HG03039 (cell line): ENCODE data around the gene TSPAN3.

ENCODE experiments used
- ATAC-seq: cut with Tn5 transposase; IDR thresholded peaks from one replicate; pipeline ENCODE4 v1.9.1; 2021; ENCODE audit warnings: mild to moderate bottlenecking, moderate library complexity; ENCODE audit not compliant: unreplicated experiment

TSPAN3 gene

DNA sequence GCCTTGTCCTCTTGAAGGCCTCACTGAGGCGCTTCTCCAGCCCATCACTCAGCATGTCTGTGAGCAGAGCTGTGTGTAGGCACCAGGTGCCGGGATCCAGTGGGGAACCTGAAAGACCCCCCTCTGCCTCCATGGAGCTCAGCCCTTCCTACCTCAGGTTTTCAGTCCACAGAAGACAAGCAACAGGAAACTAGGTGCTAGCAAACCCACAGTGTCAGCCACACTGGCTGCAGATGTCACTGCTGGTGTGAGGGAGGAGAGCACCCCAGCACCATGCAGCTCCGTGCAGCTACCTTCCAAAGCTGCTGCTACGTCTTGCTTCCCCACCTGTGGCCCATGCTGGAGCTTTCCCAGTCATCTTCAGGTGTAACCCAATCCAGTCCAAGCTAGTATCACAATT lies 58.0 kb downstream of the TSPAN3 start:
- no peak for ATAC-seq

DNA sequence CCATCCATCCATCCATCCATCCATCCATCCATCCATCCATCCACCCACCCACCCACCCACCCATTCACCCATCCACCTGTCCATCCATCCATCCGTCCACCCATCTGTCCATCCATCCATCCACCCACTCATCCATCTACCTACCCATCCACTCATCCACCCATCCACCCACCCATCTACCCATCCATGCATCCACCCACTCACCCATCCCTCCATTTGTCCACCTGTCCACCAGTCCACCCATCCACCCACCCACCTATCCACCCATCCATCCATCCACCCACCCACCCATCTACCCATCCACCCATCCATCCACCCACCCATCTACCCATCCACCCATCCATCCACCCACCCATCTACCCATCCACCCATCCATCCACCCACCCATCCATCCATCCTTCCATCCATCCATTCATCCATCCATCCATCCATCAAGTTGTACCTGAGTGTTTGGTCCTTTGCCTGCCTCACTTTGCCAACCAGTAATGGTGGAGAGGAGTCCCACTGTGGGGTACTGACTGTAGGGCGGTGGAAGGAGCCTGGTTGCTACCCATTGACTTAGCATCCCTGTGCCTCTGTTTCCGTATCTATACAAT lies 58.7 kb downstream of the TSPAN3 start:
- ATAC-seq, result no peak

GRCh38 chr15:77010857-77011256 lies 60.1 kb downstream of the TSPAN3 start:
- ATAC-seq, result no peak

DNA sequence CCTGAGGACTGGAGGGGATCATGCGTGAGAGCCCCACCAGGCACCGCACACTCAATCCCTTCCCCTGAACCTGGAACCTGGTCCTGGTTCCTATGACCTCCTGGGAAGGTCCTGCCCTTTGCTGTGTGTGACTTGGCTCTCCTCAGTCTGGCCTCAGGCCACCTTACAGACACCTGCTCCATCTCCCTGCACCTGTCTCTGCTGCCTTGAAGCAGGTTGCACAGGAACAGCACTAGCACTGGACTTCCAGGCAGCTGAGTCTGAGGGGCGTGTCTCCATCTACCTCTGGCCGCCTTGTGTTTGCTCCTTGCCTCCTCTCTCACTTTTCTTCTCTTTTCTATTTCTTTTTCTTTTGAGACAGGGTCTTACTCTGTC lies 60.6 kb downstream of the TSPAN3 start:
- ATAC-seq, result no peak

- ATAC-seq, result no peak
Observed at GRCh38 chr15:77009646-77010311, 61.1 kb downstream of the TSPAN3 start.

DNA sequence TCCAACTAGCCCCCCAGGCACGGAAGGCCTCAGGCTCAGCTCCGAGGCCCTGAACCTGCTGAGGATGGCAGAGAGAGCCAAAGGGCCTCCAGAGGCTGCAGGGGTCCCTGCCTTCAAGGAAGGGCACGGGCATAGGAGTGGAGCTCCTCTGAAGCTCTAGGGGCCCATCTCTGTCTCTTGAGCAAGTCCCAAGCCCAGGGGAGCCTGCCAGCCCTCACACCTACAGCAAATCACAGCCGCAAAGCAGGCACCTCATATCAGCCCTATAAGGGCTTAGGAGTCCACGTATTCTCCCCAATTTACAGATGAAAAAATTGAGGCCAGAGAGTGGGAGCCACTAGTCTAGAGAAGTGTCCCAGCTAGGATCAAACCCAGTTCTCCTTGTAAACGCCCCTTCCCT lies 61.7 kb downstream of the TSPAN3 start:
- no peak for ATAC-seq

DNA sequence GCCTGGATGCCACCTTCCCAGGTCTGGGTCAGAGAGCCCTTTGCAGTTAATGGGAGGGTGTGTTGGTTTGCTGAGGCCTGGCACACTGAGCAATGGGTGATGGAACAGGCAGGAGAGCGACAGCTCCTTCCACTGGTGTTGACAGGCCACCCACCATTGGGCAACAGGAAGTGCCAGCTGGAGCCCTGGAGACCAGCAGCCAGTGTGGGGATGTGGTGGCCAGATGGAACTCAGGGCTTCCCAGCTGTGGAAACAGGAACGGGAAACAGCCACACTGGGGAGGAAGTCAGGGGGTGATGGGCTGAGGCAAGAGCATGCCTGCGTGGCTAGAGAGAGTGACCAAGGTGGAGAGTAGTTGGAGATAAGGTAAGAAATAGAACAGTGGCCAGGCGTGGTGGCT lies 66.7 kb downstream of the TSPAN3 start:
- ATAC-seq, result no peak

- ATAC-seq, result peak; percentile 78
Observed at GRCh38 chr15:77002954-77003912, 67.7 kb downstream of the TSPAN3 start.

DNA sequence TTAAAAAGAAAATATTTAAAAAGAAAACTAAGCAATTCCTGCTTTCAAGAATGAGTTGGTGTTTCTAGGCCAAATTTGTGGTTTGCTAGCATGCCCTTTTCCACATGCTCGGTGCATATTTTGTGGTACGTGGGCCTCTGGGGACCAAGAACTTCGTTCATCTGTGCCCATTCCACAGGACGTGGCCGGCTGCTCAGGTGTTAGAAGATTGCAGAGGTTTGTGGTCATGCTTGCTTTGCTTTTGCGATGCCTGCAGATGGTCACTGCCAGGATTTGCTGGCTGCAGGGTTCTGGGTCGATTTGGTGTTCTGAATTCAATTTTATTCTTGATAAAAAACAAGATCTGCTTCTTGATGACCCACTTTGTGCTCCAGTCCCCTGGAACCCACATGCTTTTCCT lies 68.5 kb downstream of the TSPAN3 start:
- no peak for ATAC-seq

DNA sequence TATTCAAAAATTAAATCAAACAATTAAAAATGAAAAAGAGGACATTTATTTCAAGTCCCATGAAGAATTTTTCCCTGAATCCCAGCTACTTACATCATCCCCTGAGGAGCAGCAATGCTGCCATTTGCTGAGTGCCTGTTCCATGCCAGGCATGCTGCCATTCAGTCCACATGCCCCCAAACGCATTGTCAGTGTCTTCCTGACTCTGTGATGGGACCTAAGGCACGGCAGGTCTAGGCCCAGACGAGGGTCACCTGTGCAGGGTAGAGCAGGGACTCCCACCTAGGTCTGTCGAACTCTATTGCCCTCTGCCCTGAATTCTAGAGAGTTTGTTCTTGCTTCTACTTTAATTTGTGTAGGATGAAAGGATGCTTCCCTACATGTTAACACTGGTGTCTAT lies 68.9 kb downstream of the TSPAN3 start:
- ATAC-seq, result no peak

DNA sequence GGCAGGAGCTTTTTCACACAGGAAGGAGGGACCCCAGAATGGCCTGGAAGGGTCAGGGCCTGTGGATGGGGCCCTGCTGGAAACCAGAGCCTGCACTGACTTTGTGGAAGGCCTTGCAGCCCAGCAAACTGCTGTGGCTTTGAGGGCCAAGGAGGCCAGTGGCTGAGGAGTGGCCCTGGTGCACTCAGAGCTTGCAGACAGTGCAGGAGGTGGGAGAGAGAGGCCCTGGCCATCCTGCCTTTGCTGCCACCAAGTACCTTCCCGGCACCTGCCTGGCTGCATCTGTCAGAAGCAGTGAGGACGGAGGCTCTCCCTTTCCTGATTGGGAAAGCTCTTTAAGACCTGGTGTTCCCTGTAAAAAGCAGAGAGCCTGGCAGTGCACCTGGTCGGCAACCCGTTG lies 69.6 kb downstream of the TSPAN3 start:
- no peak for ATAC-seq

DNA sequence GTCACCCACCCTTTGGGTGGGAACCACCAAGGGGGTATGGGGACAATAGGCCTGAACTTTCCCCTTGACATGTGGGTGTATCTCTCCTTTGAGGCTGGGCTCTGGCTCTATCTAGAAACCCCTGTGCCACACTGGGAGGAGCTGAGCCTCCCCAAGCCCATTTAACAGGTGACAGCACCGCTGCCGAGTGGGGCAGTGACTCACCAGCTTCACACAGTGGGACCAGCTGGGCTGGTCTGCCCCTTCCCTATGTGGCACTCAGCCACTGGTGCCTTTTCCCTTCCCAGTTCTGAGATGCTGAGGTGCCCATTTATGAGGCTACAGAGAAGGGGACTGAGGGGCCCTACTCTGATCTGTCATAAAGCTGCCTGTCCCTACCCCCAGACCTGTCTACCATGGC lies 70.9 kb downstream of the TSPAN3 start:
- ATAC-seq, result no peak

GRCh38 chr15:76998663-76999285 lies 72.1 kb downstream of the TSPAN3 start:
- ATAC-seq, result no peak

GRCh38 chr15:76996526-76997401 lies 74.1 kb downstream of the TSPAN3 start:
- no peak for ATAC-seq

DNA sequence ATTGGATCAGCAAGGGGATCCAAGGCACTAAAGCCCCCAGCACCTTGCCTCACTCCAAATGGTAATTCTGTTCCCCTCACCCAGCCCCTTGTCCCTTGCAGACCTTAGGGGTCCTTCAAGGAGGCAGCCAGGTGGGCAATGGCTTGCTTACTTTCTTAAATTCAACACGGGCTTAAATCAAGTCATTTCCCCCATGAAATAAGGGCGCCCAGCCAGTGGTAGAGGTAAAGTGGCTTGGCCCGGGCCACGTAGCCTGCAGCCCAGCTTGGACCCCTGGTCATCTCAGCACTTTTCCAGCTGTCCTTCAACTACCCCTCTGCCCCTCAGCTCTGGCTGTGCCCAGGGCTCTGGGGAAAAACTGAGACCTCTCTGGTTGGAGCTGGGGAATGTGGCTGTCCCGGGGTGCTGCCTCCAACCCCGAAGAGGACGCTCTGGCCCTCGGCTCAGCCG lies 74.8 kb downstream of the TSPAN3 start:
- ATAC-seq, result no peak

DNA sequence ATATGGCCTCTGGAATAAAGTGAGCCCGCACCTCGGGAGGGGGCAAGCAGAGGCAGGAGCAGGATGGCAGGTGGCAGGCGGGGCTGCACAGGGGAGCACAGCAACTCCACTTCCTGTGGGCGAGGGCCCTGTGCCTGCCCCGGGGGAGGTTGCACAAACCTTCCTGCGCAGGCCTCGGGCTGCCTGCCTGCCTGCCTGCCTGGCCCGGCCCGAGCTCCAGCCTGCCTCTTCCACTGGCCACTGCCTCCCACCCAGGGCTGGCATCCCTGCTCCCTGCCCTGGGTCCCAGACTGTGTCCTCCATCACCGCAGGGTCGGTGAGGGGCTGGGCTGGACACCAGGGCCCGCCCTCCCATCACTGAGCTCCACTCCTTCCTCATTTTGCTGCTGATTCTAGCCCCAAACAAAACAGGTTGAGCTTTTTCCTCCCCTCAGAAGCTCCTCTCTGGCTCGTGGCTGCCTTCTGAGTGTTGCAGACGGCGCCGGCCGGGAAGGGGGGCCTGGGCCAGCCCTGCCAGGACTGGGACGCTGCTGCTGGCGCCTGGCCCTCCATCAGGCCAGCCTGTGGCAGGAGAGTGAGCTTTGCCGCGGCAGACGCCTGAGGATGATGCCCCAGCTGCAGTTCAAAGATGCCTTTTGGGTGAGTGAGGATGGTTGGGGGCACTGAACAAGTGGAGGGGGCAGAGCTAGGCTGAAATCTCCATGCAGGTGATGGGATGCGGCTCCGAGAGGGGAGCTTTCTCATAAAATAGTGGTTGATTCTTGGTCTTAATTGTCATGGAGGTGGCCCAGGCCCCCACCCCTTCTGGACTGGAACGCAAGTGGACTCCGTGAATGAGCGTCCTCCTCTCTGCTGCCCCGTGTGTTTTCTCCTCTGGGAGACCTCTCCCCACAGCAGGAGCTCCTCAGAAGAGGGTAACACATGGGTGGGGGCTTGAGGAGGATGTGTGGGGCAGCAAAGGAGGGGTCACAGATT lies 75.7 kb downstream of the TSPAN3 start, which contains the start of gene PSTPIP1:
PSTPIP1 (plus strand) TSS at position 156 of the 975 bp plus-strand sequence; CDS start at position 604, 448 bp downstream.
- ATAC-seq, result no peak

DNA sequence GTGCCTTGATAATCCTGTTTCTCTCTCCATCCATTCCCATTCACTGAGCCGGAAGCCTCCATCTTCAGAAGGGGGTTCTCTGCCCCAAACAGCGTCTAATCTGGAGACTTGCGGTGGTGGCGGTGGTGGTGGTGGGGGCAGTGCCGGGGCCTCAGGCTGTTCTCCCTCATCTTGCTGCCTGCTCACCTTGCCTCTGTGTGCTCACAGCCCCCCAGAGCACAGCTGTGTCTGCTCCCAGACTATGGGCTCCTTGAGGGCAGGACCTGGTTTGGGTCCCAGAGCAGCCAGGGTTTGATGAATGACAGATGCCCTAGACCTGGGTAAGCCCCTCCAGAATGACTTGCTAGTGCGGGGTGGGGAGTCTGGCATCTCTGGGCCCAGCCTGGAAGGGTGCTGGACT lies 76.4 kb downstream of the TSPAN3 start:
- ATAC-seq, result no peak

DNA sequence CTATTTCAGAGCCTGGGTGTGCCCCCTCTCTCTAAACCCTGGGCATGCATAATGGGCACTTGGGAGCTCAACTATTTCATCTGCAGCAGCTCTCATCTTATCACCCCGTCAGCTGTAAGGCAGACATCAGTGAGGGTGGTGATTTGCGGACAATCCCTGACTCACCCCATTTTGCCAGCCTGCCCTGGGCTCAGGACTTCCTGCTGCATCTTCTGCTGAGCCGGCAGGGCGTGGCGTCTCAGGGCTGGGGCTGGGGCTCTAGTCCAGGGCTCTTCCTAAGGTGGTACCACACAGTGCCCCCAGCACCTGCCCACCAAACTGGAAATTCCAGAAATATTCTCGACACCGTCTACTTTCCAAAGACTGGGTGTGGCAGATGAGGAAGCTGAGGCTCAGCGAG lies 76.9 kb downstream of the TSPAN3 start:
- ATAC-seq, result no peak

DNA sequence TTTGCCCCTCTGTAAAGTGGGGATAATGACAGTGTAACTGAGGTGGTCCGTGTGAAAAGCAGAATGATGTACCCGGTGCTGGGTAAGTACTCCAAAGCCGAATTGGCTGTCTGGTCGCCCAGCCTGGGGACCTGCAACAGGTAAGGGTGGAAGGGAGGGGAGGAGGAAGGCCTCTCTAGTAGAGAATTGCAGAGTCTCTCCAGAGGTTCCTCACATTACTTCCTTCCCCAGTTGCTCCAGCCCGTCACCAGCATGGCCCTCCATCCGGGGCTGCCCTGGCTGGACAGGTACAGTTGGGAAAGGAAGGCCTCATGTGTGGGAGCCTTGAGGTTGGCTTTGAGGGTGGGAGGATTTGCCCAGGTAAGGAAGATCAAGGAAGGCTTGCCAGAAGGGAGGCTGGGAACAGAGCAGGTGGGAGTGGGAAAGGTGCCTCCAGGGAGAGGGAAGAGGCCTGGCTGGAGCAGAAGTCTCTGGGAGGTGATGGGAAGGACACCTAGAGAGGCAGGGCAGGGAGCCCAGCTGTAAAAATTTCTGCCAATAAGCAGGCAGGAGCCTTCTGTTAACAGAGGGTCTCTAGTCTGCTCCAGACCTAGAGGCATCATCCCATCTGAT lies 77.7 kb downstream of the TSPAN3 start:
- no peak for ATAC-seq
